Ishikawa (cell line): ENCODE data around the gene MTERF4.

Experiments
- CEBPB ChIP-seq: IDR thresholded peaks from 2 replicates; pipeline ENCODE4 v1.6.1; 2012
- CREB1 ChIP-seq: IDR thresholded peaks from 2 replicates; pipeline ENCODE4 v1.6.1; 2012; ENCODE audit warnings: low read depth
- EGR1 ChIP-seq: IDR thresholded peaks from 2 replicates; pipeline ENCODE4 v1.6.1; 2012
- EP300 ChIP-seq: IDR thresholded peaks from 2 replicates; pipeline ENCODE4 v1.6.1; 2012; ENCODE audit warnings: borderline replicate concordance
- FOXM1 ChIP-seq: IDR thresholded peaks from 2 replicates; pipeline ENCODE4 v1.6.1; 2012; ENCODE audit warnings: low read depth, borderline replicate concordance
- NFIC ChIP-seq: IDR thresholded peaks from 2 replicates; pipeline ENCODE4 v1.6.1; 2012
- RAD21 ChIP-seq: IDR thresholded peaks from 2 replicates; pipeline ENCODE4 v1.6.1; 2012; ENCODE audit warnings: low read depth
- TAF1 ChIP-seq: IDR thresholded peaks from 2 replicates; pipeline ENCODE4 v1.6.1; 2012; ENCODE audit warnings: low read depth, mild to moderate bottlenecking
- TCF12 ChIP-seq: IDR thresholded peaks from 2 replicates; pipeline ENCODE4 v1.6.1; 2012; ENCODE audit warnings: low read depth
- TEAD4 ChIP-seq: IDR thresholded peaks from 2 replicates; pipeline ENCODE4 v1.6.1; 2012
- YY1 ChIP-seq: IDR thresholded peaks from 2 replicates; pipeline ENCODE4 v1.6.1; 2012; ENCODE audit warnings: low read depth
- ZBTB7A ChIP-seq: IDR thresholded peaks from 2 replicates; pipeline ENCODE4 v1.6.1; 2012; ENCODE audit warnings: low read depth
- TF ChIP-seq, protein P1 (sequence below): IDR thresholded peaks from 2 replicates; pipeline ENCODE4 v1.6.1; 2012
- TF ChIP-seq, protein P2 (sequence below): IDR thresholded peaks from 2 replicates; pipeline ENCODE4 v1.6.1; 2012; ENCODE audit warnings: low read depth, mild to moderate bottlenecking
- TF ChIP-seq, protein P3 (sequence below): IDR thresholded peaks from 2 replicates; pipeline ENCODE4 v1.6.1; 2012

MTERF4 gene

DNA sequence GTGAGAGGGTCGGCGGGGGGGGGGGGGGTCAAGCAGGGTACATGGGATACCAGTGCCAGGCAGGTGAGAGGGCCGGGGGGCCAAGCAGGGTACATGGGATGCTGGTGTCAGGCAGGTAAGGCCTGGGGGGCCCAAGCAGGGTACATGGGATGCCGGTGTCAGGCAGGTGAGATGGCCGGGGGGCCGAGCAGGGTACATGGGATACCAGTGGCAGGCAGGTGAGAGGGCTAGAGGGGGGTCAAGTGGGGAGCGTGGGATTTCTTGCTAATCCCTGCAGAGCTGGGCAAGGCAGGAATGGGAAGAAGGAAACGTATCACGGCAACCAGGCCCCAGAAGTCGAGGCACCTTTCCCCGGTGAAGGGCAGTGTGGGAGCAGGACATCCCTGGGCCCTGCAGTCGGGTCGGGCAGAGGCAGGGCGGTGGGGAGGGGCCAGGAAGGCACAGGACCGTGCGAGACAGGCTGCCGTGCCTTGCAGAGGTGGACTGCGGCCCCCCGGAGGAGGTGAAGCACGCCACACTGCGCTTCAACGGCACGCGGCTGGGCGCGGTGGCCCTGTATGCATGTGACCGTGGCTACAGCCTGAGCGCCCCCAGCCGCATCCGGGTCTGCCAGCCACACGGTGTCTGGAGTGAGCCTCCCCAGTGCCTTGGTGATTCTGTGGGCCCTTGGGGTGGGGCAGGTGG lies 49.3 kb downstream of the MTERF4 start:
- TF ChIP-seq TAF1 = no peak

DNA sequence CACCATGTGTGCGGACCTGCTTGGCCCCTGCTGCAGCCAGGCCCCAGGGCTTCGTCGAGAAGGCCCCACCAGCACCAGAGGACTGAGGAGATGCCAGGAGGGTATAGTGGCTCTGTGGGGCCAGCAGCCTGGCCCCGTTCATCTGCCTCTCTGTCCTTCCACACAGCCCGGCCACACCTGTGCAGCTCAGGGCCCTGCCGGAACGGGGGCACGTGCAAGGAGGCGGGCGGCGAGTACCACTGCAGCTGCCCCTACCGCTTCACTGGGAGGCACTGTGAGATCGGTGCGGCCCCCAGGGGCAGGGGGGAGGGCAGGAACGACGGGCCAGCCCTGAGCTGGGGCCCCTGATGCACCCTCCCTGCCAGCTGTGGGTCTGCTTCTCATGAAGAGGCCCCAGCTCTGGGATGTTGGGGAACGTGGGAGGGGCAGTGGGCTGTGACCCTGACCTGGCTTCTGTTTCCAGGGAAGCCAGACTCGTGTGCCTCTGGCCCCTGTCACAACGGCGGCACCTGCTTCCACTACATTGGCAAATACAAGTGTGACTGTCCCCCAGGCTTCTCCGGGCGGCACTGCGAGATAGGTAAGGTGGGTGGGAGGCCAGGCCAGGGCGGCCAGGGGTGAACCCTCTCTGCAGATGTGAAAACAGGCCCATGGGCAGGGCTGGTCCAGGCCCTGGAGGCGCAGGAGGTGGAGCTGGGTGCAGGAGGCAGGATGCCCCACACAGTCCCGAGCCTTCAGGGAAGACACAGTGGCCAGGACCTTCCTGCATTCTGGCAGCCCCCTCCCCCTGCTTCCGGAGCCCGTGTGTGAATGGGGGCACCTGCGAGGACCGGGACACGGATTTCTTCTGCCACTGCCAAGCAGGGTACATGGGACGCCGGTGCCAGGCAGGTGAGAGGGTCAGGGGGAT lies 50.3 kb downstream of the MTERF4 start:
- TF ChIP-seq FOXM1 (no peak), TAF1 (no peak), TEAD4 (no peak), EP300 (no peak), YY1 (no peak), TCF12 (no peak), ZBTB7A (no peak), EGR1 (no peak), RAD21 (no peak), NFIC (no peak), CEBPB (no peak), CREB1 (no peak)
- TF ChIP-seq, protein P1, sequence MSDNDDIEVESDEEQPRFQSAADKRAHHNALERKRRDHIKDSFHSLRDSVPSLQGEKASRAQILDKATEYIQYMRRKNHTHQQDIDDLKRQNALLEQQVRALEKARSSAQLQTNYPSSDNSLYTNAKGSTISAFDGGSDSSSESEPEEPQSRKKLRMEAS = no peak
- TF ChIP-seq, protein P2, sequence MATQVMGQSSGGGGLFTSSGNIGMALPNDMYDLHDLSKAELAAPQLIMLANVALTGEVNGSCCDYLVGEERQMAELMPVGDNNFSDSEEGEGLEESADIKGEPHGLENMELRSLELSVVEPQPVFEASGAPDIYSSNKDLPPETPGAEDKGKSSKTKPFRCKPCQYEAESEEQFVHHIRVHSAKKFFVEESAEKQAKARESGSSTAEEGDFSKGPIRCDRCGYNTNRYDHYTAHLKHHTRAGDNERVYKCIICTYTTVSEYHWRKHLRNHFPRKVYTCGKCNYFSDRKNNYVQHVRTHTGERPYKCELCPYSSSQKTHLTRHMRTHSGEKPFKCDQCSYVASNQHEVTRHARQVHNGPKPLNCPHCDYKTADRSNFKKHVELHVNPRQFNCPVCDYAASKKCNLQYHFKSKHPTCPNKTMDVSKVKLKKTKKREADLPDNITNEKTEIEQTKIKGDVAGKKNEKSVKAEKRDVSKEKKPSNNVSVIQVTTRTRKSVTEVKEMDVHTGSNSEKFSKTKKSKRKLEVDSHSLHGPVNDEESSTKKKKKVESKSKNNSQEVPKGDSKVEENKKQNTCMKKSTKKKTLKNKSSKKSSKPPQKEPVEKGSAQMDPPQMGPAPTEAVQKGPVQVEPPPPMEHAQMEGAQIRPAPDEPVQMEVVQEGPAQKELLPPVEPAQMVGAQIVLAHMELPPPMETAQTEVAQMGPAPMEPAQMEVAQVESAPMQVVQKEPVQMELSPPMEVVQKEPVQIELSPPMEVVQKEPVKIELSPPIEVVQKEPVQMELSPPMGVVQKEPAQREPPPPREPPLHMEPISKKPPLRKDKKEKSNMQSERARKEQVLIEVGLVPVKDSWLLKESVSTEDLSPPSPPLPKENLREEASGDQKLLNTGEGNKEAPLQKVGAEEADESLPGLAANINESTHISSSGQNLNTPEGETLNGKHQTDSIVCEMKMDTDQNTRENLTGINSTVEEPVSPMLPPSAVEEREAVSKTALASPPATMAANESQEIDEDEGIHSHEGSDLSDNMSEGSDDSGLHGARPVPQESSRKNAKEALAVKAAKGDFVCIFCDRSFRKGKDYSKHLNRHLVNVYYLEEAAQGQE = no peak
- TF ChIP-seq, protein P3, sequence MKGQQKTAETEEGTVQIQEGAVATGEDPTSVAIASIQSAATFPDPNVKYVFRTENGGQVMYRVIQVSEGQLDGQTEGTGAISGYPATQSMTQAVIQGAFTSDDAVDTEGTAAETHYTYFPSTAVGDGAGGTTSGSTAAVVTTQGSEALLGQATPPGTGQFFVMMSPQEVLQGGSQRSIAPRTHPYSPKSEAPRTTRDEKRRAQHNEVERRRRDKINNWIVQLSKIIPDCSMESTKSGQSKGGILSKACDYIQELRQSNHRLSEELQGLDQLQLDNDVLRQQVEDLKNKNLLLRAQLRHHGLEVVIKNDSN = no peak

DNA sequence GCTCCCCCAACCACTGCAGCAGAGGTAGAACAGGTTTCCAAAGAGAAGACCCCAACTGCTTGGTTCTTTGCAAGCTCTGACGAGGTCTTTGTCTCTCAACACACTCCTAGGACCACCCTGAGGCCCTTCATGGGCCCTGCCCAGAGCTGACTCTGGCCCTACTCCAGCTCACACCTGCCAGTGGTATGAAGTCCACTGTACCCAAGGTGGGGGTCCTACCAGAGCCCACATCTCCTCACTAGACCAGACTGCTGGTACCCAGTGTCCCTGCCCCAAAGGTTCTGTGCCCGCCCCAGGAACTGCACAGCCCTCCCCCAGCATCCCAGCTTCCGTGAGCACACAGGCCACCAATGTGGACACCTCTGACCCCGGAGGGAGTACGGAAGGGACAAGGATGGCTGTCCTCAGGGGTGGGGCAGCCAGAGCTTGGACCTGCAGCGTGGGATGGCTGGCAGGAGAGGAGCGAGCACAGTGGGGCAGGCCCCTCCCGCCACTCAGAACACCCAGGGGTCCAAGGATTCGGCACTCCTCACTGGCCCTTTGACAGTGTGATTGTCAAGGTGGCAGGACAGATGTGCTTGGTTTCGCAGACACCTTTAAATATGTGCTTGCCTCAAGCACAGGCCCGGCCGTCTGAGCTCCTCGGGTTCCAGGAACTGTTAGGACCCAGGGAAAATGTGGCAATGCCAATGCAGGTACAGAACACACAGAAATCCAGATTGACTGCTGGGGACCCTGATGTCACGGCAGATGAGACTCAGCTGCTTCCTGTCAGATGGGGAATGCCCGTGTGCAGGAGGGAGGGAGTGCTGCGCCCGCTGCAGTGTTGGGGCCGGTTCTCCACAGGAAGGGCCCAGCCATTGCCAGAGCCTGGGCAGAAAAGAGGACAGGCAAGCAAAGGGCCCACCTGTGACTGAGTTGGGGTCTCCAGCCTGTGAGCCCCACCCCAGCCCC lies 51.2 kb downstream of the MTERF4 start:
- TF ChIP-seq, protein P2 = no peak
- TF ChIP-seq TCF12 (no peak), EP300 (no peak), YY1 (no peak), ZBTB7A (no peak), NFIC (no peak), CREB1 (no peak), RAD21 (no peak), CEBPB (no peak), TAF1 (no peak), FOXM1 (no peak)
- TF ChIP-seq, protein P3 = no peak

DNA sequence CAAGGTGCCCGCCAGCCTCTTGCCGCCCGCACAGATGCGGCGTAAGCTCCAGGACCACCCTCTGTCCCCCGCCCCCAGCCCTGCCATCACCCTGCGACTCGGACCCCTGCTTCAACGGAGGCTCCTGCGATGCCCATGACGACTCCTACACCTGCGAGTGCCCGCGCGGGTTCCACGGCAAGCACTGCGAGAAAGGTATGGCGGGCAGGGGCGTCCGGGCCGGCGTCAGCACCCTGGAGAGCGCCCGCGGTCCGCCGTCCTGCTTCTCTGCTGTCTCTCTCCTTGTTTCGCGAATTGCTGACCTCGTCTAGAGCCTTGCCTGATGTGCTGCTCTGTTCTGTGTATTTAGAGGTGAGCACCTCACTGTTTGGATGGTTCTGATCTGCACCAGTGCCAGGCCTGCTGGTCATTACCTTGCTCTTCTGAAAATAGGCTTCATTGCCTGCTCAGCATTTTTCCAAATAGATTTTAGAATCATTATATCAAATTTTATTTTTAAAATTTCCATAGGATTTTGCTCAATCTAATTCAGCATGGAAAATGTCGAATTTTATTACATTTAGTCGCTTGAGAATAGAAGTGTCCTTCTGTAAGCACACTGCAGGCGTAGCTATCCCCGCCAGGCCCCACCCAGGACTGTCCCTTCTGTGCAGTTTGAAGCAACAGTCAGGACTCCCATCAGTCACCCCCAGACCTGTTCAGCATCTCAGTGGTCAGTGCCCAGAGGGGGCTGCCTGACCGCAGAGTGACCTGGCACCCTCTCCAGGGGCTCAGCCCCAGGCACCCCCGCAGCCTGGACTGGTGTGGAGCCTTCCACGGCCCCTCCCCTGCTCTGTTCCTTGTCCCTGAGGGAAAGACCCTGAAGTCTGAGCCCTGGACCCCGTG lies 52.1 kb downstream of the MTERF4 start:
- TF ChIP-seq CREB1 = no peak
- TF ChIP-seq, protein P2 = peak; percentile 87
- TF ChIP-seq TEAD4 = no peak
- TF ChIP-seq, protein P1 = no peak
- no peak for TF ChIP-seq TAF1
- no peak for TF ChIP-seq EP300
- TF ChIP-seq RAD21 = no peak
